HepG2 (cell line): ENCODE results near the gene ISY1. TPM values are rescaled to one million over a fixed set of nuclear protein-coding genes. Genes with fewer than 3 reads are reported as not detected.

Source experiments
- ETS1 ChIP-seq: sonication (generic); formaldehyde crosslinking; IDR thresholded peaks from 2 replicates; pipeline ENCODE4 v1.4.0; 2020; ENCODE audit warnings: missing genetic modification reagents
- HMGXB3 ChIP-seq: sonication (generic); formaldehyde crosslinking; IDR thresholded peaks from 2 replicates; pipeline ENCODE4 v1.4.0; 2020; ENCODE audit warnings: missing genetic modification reagents, borderline replicate concordance
- PATZ1 ChIP-seq: sonication (generic); formaldehyde crosslinking; IDR thresholded peaks from 2 replicates; pipeline ENCODE4 v1.4.0; 2020; ENCODE audit warnings: missing genetic modification reagents
- REXO4 ChIP-seq: sonication (generic); formaldehyde crosslinking; IDR thresholded peaks from 2 replicates; pipeline ENCODE4 v1.8.0; 2022; ENCODE audit warnings: missing genetic modification reagents, mild to moderate bottlenecking, borderline replicate concordance
- SALL2 ChIP-seq: sonication (generic); formaldehyde crosslinking; IDR thresholded peaks from 2 replicates; pipeline ENCODE4 v1.8.1; 2023; ENCODE audit warnings: mild to moderate bottlenecking, missing genetic modification reagents, inconsistent platforms
- SMYD3 ChIP-seq: sonication (generic); formaldehyde crosslinking; IDR thresholded peaks from 2 replicates; pipeline ENCODE4 v1.8.1; 2023; ENCODE audit warnings: mild to moderate bottlenecking, missing genetic modification reagents
- ZFP36 ChIP-seq: fragments of 150-350 bp; IDR thresholded peaks from 2 replicates; pipeline ENCODE4 v1.6.1; 2018; ENCODE audit warnings: borderline replicate concordance, low read length, low read depth; ENCODE audit not compliant: partially characterized antibody
- ZNF350 ChIP-seq: sonication (generic); formaldehyde crosslinking; IDR thresholded peaks from 2 replicates; pipeline ENCODE4 v1.4.0; 2020; ENCODE audit warnings: mild to moderate bottlenecking, low read depth, missing genetic modification reagents, borderline replicate concordance
- polyA plus RNA-seq, 8 experiments: library from polyadenylated mRNA; depleted of rRNA in 3 of 8; stranded (reverse) in 7 of 8; unstranded in 1 of 8; fragments of >200 nt; fragmentation: Illumina TruSeq in 4 of 8; extraction: Trizol in 4 of 8; gene quantifications; 2 replicates each; pipeline versions ENCODE4 v1.2.1 to v1.2.3, GENCODE V29; 2011 to 2016; ENCODE audit warnings: low read depth in 4 of 8, missing spikeins in 1 of 8, mixed read lengths in 1 of 8; ENCODE audit not compliant: insufficient read depth in 1 of 8
- total RNA-seq, 5 experiments: library from RNA; depleted of rRNA; stranded (reverse); fragments of >200 nt; fragmentation: Illumina TruSeq; extraction: Trizol; gene quantifications; 2 replicates each; pipeline ENCODE4 v1.2.3, GENCODE V29; 2016; ENCODE audit warnings: low read depth in 1 of 5

Gene ISY1
- total and polyA plus RNA-seq, 2 of the 13 experiments (the other 11 are each of a cell fraction or from before 2014, with no cell fraction given), result 21.0 to 39.1 TPM

DNA sequence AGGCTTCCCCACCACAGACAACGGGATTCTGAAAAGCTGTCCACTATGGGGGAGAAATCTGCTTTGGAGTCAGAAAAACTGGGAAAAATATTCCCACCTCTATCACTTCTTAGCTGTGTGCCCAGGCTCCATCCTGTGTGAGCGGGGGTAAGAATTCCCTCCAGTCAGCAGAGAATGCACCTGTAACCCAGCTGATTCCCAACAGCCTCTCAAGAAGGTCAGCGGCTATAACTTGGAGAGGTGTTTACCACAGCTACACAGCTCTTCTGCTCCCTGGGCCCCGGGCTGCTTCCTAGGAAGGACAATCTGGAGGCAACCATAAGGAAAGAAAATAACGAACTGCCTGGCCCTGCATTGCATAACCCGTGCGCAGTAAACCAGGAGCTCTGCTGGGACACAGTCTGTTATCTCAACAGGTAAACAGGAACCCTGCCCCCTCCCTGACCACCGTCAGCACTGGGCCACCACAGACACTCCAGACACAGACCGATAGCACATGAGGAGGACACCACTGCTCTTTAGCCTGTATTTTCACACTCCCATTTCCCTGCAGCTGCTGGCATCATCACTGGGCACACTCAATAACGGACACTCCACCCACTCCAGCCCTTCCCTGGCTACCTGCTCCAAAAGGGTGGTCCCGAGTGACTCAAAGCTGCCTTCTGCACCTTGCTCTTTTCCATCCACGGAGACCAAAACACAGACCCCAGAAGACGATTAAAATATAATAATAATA is 41.3 kb downstream of the ISY1 start (continued):
- peak; percentile 98 for TF ChIP-seq PATZ1 (CRISPR knock-in tag)
- TF ChIP-seq ZFP36, result no peak
- no peak for TF ChIP-seq ETS1 (CRISPR knock-in tag)
- TF ChIP-seq ZNF350 (CRISPR knock-in tag), result peak; percentile 87; the same call in 1 of the 2 replicates
- no peak for TF ChIP-seq SMYD3
- peak; percentile 77; the same call in 1 of the 2 replicates for TF ChIP-seq HMGXB3 (CRISPR knock-in tag)
- TF ChIP-seq SALL2 (CRISPR knock-in tag), result 0 out of 2 replicates have a peak, but pooled peaks have one; percentile 36
- no peak for TF ChIP-seq REXO4
